Epithelial cell of proximal tubule (primary cell): ENCODE results near the gene HSPA4L. TPM values are rescaled to one million over a fixed set of nuclear protein-coding genes. Genes with fewer than 3 reads are reported as not detected.

Experiments
- DNase-seq: peaks from one replicate; pipeline ENCODE4 v3.0.0-alpha.2; 2011; ENCODE audit warnings: low read depth
- H3K4me3 ChIP-seq: 2 replicates; pipeline ENCODE4 v1.5.1; 2011; ENCODE audit warnings: low read depth, mild to moderate bottlenecking, low read length
- total RNA-seq: library from RNA; depleted of rRNA; stranded (reverse); fragments of >200 nt; gene quantifications from 2 replicates; pipeline ENCODE4 v1.2.3, GENCODE V29; 2015
- TF ChIP-seq, protein P1 (sequence below): conservative IDR thresholded peaks from 2 replicates; pipeline ENCODE4 v1.5.1; 2012; ENCODE audit warnings: low read depth, mild to moderate bottlenecking, low read length

HSPA4L gene
- total RNA-seq, 1 donor from 2014 or later: 12.6 TPM

DNA sequence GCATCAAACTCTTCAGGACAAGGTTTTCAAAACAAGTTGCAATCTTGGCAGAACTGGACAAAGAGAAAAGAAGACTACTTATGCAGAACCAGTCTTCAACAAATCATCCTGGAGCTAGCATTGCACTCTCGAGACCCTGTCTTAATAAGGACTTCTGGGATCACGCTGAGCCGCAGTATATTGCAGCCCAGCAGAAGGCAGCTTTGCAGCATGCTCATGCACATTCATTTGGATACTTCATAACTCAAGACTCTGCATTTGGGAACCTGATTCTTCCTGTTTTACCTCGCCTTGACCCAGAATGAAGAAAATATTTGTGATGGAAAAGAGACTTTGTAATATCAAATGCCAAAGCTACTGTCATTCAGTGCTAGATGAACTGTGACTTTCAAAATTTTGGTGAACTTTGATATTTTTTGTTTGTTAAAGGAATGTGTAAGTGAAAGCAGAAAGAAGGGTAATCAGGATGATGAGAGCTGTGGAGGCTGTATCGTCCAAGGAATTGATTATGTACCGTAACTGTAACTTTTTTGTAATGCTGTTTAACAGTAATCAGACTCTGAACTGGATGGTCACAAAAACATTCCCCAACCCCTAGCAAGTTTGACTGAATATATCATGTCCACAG is 27.2 kb downstream of the HSPA4L start:
- TF ChIP-seq, protein P1, sequence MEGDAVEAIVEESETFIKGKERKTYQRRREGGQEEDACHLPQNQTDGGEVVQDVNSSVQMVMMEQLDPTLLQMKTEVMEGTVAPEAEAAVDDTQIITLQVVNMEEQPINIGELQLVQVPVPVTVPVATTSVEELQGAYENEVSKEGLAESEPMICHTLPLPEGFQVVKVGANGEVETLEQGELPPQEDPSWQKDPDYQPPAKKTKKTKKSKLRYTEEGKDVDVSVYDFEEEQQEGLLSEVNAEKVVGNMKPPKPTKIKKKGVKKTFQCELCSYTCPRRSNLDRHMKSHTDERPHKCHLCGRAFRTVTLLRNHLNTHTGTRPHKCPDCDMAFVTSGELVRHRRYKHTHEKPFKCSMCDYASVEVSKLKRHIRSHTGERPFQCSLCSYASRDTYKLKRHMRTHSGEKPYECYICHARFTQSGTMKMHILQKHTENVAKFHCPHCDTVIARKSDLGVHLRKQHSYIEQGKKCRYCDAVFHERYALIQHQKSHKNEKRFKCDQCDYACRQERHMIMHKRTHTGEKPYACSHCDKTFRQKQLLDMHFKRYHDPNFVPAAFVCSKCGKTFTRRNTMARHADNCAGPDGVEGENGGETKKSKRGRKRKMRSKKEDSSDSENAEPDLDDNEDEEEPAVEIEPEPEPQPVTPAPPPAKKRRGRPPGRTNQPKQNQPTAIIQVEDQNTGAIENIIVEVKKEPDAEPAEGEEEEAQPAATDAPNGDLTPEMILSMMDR: no peak
- no peak for DNase-seq
- no peak overlapping the region for H3K4me3 ChIP-seq

DNA sequence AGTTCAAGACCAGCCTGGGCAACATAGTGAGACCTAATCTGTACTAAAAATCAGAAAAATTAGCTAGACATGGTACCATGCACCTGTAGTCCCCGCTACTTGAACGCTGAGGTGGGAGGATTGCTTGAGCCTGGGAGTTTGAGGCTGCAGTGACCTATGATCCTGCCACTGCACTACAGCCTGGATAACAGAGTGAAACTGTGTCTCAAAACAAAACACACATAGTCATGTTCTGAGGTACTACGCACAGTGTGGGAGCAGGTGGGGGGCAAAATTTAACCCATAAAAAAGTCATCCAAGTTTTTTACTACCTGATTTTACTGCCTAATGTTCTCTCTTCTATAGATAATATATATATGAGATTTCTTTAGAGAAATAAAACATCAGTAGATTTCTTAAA is 28.4 kb downstream of the HSPA4L start:
- no peak for DNase-seq
- no peak overlapping the region for H3K4me3 ChIP-seq
- TF ChIP-seq, protein P1: no peak

DNA sequence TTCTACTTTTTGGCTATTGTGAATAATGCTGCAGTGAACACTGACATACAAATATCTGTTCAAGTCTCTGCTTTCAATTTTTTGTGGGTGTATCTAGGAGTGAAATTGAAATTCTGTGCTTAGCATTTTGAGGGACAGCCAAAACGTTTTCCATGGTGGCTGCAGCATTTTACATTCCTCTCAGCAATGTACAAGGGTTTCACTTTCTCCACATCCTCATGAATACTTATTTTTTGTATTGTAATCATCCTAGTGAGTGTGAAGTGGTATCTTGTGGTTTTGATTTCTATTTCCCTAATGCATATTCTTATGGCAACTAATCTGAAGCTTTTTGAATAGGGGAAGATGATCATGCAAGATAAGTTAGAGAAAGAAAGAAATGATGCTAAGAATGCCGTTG is 40.3 kb downstream of the HSPA4L start:
- DNase-seq: no peak
- TF ChIP-seq, protein P1: no peak
- H3K4me3 ChIP-seq: no peak overlapping the region

DNA sequence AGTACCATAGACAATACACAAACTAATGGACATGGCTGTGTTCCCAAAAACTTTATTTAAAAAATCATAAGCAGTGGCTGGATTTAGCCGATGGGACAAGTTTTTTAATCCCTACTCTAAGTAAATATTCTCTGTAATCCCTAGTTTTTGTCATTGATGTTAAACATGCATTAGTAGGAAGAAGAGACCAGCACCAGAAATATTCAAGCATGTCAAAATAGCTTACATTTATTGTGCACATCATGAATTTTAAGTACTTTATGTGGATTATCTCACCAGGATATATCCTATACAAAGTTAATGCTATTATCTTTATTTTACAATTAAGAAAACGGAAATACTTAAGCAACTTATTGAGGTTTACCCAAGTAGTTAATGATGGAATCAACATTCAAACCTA is 46.0 kb downstream of the HSPA4L start:
- DNase-seq: no peak
- H3K4me3 ChIP-seq: no peak overlapping the region
- TF ChIP-seq, protein P1: no peak

DNA sequence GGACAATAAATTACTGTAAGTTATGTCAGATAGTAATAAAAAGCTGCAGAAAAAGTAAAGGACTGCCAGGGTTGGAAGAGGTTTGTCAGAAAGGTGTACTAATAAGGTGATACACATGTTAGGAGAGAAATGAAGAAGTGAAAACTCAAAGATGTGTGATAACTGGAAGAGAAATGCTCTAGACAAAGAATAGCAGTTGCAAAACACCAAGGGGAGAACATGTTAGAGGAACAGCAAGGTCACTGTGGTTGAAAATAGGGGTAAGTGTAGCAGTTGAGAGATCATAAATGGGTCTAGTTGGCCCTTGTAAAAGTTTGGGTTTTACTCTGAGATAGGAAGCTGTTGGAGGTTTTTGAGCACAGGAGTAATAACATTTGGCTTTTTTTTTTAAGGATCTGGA is 46.9 kb downstream of the HSPA4L start:
- no peak for DNase-seq
- no peak overlapping the region for H3K4me3 ChIP-seq
- TF ChIP-seq, protein P1: no peak

DNA sequence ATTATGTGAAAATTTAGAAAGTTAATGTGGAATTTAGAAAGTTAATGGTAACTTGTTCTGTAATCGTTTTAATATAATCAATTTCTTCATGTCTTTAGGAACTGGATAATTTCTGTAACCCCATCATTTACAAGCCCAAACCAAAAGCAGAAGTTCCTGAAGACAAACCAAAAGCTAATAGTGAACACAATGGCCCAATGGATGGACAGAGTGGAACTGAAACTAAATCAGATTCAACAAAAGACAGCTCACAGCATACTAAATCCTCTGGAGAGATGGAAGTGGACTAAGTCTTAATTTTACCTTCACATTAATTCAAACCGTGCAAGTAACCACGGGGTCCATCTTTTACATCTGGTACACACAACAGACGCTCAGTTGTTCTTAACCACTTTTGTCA is 50.5 kb downstream of the HSPA4L start:
- H3K4me3 ChIP-seq: no peak overlapping the region
- DNase-seq: no peak
- TF ChIP-seq, protein P1: no peak

DNA sequence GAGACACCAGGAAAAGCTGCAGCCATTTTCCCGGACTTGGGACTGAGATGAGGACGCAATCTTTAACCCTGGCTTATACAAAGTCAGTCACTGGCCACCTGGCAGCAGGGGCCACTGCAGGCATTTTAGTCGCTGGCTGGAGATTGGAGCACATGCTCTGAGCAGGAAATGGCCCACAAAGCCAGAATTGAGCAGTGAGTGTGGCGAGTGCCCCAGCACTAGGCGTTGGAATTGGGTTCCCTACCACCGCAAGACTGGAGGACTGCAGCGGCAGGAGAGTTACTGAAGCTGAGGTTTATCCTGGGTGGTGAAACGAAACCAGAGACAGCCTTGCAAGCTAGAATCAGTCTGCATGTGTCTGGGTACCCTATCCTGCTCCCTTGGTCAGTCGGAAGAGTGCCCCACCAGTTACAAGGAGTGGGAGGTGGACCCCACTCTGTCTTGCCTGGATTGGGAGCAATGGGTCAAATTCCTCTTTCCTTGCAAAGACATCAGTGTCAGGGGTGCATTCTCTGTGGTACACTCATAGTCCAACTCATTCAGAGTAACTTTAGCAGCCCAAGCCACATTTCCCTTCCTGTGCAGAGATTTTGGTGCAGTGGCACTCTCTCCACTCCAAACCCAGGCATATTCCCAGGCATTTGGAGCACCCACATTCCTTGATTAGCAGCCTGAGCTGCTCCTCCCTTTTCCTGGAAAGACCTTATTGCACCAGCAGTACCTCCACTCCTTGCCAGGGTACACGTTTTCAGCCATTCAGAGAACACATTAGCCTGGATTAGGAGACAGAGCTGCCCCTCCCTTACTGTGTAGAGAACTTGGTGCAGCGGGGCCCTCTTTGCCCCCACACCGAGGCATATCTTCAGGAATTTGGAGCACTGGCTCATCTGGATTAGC is 61.8 kb downstream of the HSPA4L start:
- no peak for DNase-seq
- TF ChIP-seq, protein P1: no peak

More for the DNA sequence above, 61.8 kb downstream of the HSPA4L start:
- H3K4me3 ChIP-seq: no peak overlapping the region
